Bronchial epithelial cell (primary cell): ENCODE measurements around the gene PXYLP1. TPM values are rescaled to one million over a fixed set of nuclear protein-coding genes. Genes with fewer than 3 reads are reported as not detected.
"Not testable (repeated sequence)": the region's sequence is repeated elsewhere in the genome, so short reads cannot be mapped to it uniquely, and the experiment has no call there.

ENCODE experiments used
- DNase-seq: peaks from one replicate; pipeline ENCODE4 v3.0.0-alpha.2; 2010; ENCODE audit warnings: low read depth
- FAIRE-seq: peaks from 2 replicates; lab custom pipeline; 2011; peaks lifted over from hg19 to GRCh38; lab: Jason Lieb, UNC
- H3K27me3 ChIP-seq: 2 replicates; pipeline ENCODE4 v1.5.1; 2011; ENCODE audit warnings: low read length; ENCODE audit not compliant: control insufficient read depth, insufficient read depth
- H3K36me3 ChIP-seq: 2 replicates; pipeline ENCODE4 v1.5.1; 2011; ENCODE audit warnings: low read length; ENCODE audit not compliant: control insufficient read depth, insufficient read depth
- H3K4me3 ChIP-seq: 2 replicates; pipeline ENCODE4 v1.5.1; 2011; ENCODE audit warnings: mild to moderate bottlenecking, low read depth, low read length, control low read depth
- CTCF ChIP-seq: IDR thresholded peaks from 2 replicates; pipeline ENCODE4 v1.5.1; 2011; ENCODE audit warnings: mild to moderate bottlenecking, moderate library complexity, low read length, control low read depth, inconsistent platforms; ENCODE audit not compliant: insufficient read depth, severe bottlenecking
- total RNA-seq: library from RNA; depleted of rRNA; stranded (reverse); fragments of >200 nt; gene quantifications from 2 replicates; pipeline ENCODE4 v1.2.1, GENCODE V29; 2014

PXYLP1 gene
- total RNA-seq, 1 donor from 2014 or later, result 9.0 TPM

DNA sequence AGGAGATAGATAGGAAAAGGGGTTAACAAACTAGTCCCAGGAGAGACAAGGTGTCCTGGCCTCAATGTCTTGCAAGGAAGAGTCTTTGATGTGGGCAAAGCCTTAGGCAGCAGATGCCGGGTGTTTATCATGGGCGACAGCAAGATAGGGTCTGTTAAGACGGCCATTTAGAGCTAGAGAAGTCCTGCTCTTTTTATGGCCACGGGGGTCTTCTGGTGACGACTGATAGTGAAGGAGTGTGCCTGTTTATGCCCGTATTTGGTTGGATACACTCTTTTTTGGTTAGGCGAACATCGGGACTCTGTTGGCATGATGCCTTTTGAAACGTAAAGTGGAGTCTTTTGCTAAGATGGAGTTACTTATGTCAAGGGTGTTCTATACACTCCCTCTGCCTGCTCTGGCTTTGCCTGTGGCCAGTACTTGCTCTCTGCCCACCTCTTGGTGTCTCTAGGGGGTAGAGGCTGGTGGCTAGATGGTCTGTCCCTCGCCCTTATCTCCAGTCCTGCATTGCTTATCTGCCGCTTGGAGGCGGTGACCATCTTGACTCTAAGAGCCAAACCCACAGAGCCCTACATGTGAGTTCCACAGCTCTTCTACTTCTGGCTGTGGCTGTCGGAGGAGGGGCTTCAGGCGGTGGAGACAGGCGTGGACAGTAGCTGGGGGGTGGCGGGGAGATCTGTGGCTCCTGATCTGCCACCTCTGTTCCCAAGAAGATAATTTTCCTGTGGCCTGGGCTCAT lies 80.9 kb downstream of the PXYLP1 start:
- FAIRE-seq (no peak), DNase-seq (no peak)
- Histone ChIP-seq H3K36me3 (no peaks in the 10 kb centered on the region), H3K27me3 (no peaks in the 10 kb centered on the region), H3K4me3 (peak overlapping the region; percentile 85)
- no peak for TF ChIP-seq CTCF

DNA sequence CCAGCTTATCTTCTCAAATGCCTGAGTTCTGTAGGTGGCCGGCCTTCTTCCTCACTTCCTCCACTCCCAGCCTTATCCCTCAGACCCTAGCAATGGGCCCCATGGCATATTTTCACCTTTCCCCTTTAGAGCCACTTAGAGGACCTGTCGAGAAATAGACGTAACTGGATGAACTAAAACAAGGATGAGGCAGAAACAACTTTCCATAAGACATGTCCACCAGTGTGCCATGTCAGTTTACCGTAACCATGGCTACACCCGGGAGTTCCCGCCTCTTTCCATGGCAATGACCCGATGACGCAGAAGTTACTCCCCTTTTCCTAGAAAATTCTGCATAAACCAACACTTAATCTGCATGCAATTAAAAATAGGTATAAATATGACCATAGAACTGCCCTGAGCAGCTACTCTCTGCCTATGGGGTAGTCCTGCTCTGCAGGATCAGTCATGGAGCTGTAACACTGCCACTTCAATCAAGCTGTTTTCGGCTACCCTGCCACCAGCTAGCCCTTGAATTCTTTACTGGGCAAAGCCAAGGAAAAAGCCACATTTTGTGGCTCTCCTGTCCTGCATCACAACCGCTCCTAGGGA lies 81.6 kb downstream of the PXYLP1 start:
- TF ChIP-seq CTCF, result no peak
- Histone ChIP-seq H3K4me3 (no peak overlapping the region), H3K27me3 (no peaks in the 10 kb centered on the region), H3K36me3 (no peaks in the 10 kb centered on the region)
- FAIRE-seq (no peak), DNase-seq (no peak)

DNA sequence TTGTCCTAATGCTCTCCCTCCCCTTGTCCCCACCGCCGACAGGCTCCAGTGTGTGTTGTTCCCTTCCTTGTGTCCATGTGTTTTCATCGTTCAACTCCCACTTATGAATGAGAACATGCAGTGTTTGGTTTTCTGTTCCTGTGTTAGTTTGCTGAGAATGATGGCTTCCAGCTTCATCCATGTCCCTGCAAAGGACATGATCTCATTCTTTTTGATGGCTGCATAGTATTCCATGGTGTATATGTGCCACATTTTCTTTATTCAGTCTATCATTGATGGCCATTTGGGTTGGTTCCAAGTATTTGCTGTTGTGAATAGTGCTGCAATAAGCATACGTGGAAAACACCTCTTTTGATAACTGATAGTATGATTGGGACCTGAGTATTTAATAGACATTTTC lies 82.8 kb downstream of the PXYLP1 start:
- not testable (repeated sequence) for H3K27me3 ChIP-seq, H3K36me3 ChIP-seq, H3K4me3 ChIP-seq, DNase-seq, FAIRE-seq

DNA sequence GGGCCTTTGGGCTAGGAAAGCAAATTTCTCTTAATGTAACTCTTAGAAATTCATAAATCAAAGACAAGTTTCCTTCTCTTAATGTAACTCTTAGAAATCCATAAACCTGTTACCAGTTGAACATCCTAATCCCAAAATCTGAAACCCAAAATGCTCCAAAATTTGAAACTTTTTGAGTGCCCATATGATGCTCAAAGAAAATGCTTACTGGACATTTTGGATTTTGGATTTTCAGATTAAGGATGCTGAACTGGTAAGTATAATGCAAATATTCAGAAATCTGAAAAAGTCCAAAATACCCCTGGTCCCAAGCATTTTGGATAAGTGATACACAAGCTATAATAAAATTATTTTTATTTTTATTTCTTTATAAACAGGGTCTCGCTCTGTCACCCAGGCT lies 85.2 kb downstream of the PXYLP1 start:
- FAIRE-seq, result no peak
- no peak for DNase-seq
- TF ChIP-seq CTCF, result no peak
- Histone ChIP-seq H3K27me3 (no peaks in the 10 kb centered on the region), H3K36me3 (no peaks in the 10 kb centered on the region), H3K4me3 (no peak overlapping the region)

- Histone ChIP-seq H3K4me3 (no peak overlapping the region), H3K36me3 (no peaks in the 10 kb centered on the region), H3K27me3 (no peaks in the 10 kb centered on the region)
- DNase-seq (no peak), FAIRE-seq (no peak)
- TF ChIP-seq CTCF, result no peak
Observed at GRCh38 chr3:141320399-141321108, 88.9 kb downstream of the PXYLP1 start.

GRCh38 chr3:141321109-141321497 lies 89.5 kb downstream of the PXYLP1 start:
- no peak overlapping the region for H3K4me3 ChIP-seq
- H3K27me3 ChIP-seq, result no peaks in the 10 kb centered on the region
- no peak for DNase-seq
- no peak for FAIRE-seq
- TF ChIP-seq CTCF, result no peak
- H3K36me3 ChIP-seq, result no peaks in the 10 kb centered on the region
